Tibial nerve (tissue), 4 donors: ENCODE measurements around the gene TEX264. TPM values are rescaled to one million over a fixed set of nuclear protein-coding genes. Genes with fewer than 3 reads are reported as not detected.

Source experiments
- DNase-seq, 2 donors: peaks; one replicate each; pipeline ENCODE4 v3.0.0-alpha.2; 2019; ENCODE audit warnings: low spot score in 2 of 2
- H3K27ac ChIP-seq, 4 donors: fragments of 200-600 bp; sonication (generic) in 3 of 4; one replicate each; pipeline ENCODE4 v1.5.1; 2017 to 2019; ENCODE audit warnings: mild to moderate bottlenecking in 1 of 4
- H3K27me3 ChIP-seq, 2 donors: fragments of 200-600 bp; sonication (generic) in 1 of 2; one replicate each; pipeline versions ENCODE4 v1.5.1 to v1.6.0; 2017 to 2019
- H3K36me3 ChIP-seq, 3 donors: fragments of 200-600 bp; sonication (generic); one replicate each; pipeline ENCODE4 v1.5.1; 2018 to 2019
- H3K4me1 ChIP-seq, 4 donors: fragments of 200-600 bp; sonication (generic) in 3 of 4; one replicate each; pipeline ENCODE4 v1.5.1; 2017 to 2019
- H3K4me3 ChIP-seq, 4 donors: fragments of 200-600 bp; sonication (generic) in 3 of 4; one replicate each; pipeline ENCODE4 v1.5.1; 2017 to 2019; ENCODE audit warnings: mild to moderate bottlenecking in 1 of 4, moderate library complexity in 1 of 4
- H3K9me3 ChIP-seq, 4 donors: fragments of 200-600 bp; sonication (generic) in 3 of 4; one replicate each; pipeline ENCODE4 v1.5.1; 2017 to 2019
- EP300 ChIP-seq, 2 donors: sonication (generic); formaldehyde crosslinking; IDR thresholded peaks; one replicate each; pipeline ENCODE4 v1.6.1; 2017; ENCODE audit warnings: antibody characterized with exemption in 2 of 2, mild to moderate bottlenecking in 1 of 2
- POLR2A ChIP-seq, 2 donors: fragments of 450-650 bp; IDR thresholded peaks; one replicate each; pipeline ENCODE4 v1.6.1; 2017; ENCODE audit warnings: antibody characterized with exemption in 2 of 2, mild to moderate bottlenecking in 2 of 2, moderate library complexity in 2 of 2
- WGBS, 2 donors: methylation state at CpG; one replicate each; pipeline ENCODE4 v1.1.5; 2018; 5-methylcytosine and 5-hydroxymethylcytosine counted together
- total RNA-seq, 4 donors: library from RNA; depleted of rRNA; stranded (reverse); fragments of >200 nt; gene quantifications; one replicate each; pipeline ENCODE4 v1.1.0, GENCODE V29; 2016
- TF ChIP-seq, protein P1 (sequence below), 5 experiments: fragments of 200-600 bp in 3 of 5; fragments of 450-650 bp in 2 of 5; sonication (generic) in 3 of 5; IDR thresholded peaks; one replicate each; pipeline ENCODE4 v1.5.1; 2016 to 2019; ENCODE audit warnings: antibody characterized with exemption in 5 of 5, mild to moderate bottlenecking in 3 of 5, moderate library complexity in 2 of 5

TEX264 gene
- total RNA-seq, 4 donors from 2014 or later: 68.8 to 80.0 (median 73.2) TPM

DNA sequence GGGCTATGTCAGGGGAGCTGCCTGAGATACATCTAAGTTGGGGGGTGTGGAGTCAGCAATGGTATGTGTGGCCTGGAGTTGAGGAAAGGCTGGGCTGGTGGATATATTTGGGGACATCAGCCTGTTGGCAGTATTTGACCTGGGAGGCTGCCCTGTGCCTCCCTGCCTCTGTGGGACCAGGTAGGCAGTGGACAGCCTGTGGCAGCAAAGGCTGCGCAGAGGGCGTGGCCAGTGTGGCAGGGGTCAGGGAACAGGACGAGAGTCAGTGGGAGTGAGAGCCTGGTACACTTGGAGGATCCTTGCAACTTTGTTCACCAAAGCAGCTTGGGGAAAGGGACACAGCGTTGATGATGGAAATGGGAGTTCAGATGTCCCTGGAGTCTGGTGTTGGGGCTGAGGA is 15.0 kb downstream of the TEX264 start:
- WGBS, 2 donors: 67 to 85% methylated on average over 4 of the region's 4 CpGs
- Histone ChIP-seq H3K9me3 (no peaks in the 10 kb centered on the region), H3K36me3 (peaks cover 0 to 73% (median 6%) of the 10 kb centered on the region in 3 donors), H3K27ac (peak overlapping the region in 3 of 4 donors; percentile 34 to 77 (median 40)), H3K4me1 (peaks cover 0 to 54% (median 19%) of the 10 kb centered on the region in 4 donors), H3K4me3 (no peak overlapping the region), H3K27me3 (no peaks in the 10 kb centered on the region)
- DNase-seq: no peak
- TF ChIP-seq POLR2A (IDR thresholded peaks at IDR 0.05): no peak
- TF ChIP-seq EP300 (IDR thresholded peaks at IDR 0.05): no peak
- TF ChIP-seq, protein P1, sequence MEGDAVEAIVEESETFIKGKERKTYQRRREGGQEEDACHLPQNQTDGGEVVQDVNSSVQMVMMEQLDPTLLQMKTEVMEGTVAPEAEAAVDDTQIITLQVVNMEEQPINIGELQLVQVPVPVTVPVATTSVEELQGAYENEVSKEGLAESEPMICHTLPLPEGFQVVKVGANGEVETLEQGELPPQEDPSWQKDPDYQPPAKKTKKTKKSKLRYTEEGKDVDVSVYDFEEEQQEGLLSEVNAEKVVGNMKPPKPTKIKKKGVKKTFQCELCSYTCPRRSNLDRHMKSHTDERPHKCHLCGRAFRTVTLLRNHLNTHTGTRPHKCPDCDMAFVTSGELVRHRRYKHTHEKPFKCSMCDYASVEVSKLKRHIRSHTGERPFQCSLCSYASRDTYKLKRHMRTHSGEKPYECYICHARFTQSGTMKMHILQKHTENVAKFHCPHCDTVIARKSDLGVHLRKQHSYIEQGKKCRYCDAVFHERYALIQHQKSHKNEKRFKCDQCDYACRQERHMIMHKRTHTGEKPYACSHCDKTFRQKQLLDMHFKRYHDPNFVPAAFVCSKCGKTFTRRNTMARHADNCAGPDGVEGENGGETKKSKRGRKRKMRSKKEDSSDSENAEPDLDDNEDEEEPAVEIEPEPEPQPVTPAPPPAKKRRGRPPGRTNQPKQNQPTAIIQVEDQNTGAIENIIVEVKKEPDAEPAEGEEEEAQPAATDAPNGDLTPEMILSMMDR (IDR thresholded peaks at IDR 0.05): no peak

DNA sequence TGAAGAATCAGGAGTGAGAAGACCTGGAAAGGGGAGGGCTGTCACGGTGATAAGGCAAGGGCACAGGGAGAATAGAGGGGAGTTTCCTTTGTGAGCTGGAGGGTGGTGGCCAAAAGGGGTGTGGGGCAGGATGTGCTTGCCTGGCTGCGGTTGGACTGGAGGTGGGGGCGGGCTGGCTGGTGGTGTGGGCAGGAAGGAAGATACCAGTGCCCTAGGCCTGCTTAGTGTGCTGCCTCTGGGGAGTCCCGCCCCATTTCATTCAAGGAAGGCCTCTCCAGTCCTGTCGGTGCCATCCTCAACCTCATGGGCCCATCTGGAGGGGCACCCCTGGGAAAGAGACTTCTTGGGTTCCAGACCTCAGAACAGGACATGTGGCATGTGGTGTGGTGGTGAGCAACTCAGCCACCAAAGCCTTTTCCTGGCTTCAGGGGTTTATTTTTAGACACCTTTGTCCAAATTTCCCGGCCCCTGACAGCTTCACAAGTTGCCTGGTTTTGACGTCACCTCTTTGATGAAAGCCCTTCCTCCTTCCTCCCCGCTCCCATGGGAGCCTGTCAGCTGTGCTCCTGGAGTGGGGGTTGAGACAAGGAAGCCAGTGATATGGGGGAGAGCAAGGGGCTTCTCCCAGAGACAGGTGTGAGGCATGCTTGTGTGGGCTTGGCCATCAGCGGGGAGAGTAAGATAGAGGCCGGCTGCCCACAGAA is 15.6 kb downstream of the TEX264 start:
- Histone ChIP-seq H3K9me3 (no peaks in the 10 kb centered on the region), H3K4me3 (no peak overlapping the region), H3K27me3 (no peaks in the 10 kb centered on the region), H3K36me3 (peaks cover 0 to 79% (median 6%) of the 10 kb centered on the region in 3 donors), H3K4me1 (peaks cover 0 to 53% (median 14%) of the 10 kb centered on the region in 4 donors), H3K27ac (peak overlapping the region in 2 of 4 donors; percentile 40 to 77)
- TF ChIP-seq, protein P1 (IDR thresholded peaks at IDR 0.05): no peak
- peak in 1 of 2 donors; percentile 28 for TF ChIP-seq EP300 (IDR thresholded peaks at IDR 0.05)
- no peak for DNase-seq
- WGBS, 2 donors: 55 to 63% methylated on average over 10 of the region's 10 CpGs

DNA sequence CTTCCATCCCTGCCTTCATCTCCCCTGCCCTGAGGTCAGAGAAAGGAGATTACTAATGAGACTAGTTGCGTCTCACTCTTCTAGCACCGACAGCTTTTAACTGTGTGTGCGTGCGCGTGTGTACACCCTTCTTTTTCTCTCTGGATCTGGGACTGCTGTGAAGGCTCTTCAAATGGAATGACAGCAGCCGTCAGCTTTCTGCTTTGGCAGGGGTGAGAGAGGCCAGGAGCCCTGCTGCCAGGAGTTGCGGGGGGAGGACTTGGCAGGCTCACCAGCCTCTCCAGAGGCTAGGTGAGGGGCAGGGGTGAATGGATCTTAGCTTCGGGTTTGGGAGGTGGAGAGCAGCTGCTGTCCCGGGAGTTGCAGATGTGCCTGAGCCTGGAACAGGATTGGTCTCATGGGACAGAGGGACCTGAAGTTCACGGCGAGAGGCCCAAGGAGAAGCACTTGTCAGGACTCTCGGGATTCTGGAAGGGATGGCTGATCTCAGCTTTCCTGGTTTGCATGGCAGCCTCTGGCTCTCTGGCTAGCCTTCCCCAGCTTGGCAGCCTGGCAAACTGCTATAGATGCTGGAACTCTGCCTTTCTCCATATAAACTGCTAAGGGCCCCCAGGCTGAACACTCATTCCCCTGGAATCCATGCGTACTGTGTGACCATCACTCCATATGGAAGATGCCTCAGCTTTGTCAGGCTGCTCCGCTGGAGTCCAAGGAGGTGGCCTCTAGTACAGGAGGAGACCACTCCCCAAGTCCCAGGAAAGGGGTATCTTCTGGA is 16.6 kb downstream of the TEX264 start:
- Histone ChIP-seq H3K9me3 (no peaks in the 10 kb centered on the region), H3K27ac (peak overlapping the region in 2 of 4 donors; percentile 28 to 77), H3K27me3 (no peaks in the 10 kb centered on the region), H3K36me3 (peaks cover 0 to 88% (median 6%) of the 10 kb centered on the region in 3 donors), H3K4me3 (no peak overlapping the region), H3K4me1 (peaks cover 0 to 43% (median 9%) of the 10 kb centered on the region in 4 donors)
- 82 to 84% methylated on average over 14 of the region's 14 CpGs for WGBS, 2 donors
- DNase-seq: no peak
- TF ChIP-seq POLR2A (IDR thresholded peaks at IDR 0.05) (no peak), EP300 (IDR thresholded peaks at IDR 0.05) (no peak)
- TF ChIP-seq, protein P1 (IDR thresholded peaks at IDR 0.05): no peak

DNA sequence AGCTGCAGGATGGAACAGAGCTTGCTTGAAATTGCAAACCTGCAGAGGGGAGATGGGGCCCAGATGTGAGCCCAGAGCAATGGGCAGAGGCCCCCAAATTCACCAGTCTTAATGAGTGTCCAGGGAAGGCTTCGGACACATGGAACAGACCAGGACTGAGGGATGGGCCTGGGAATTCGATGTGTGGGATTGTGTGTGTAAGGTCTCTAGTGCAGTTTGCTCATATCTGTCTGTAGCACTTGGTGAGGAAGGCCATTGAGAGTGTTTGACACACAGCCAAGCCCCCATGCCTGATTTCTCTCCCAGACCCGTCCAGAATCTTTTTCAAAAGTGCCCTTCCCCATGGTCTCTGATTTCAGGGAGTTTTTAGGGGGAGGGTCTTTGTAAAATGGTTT is 17.2 kb downstream of the TEX264 start:
- no peak overlapping the region for H3K27ac ChIP-seq
- H3K4me1 ChIP-seq: peaks cover 0 to 40% (median 9%) of the 10 kb centered on the region in 4 donors
- DNase-seq: no peak
- H3K27me3 ChIP-seq: no peaks in the 10 kb centered on the region
- H3K9me3 ChIP-seq: no peaks in the 10 kb centered on the region
- peaks cover 0 to 94% (median 6%) of the 10 kb centered on the region in 3 donors for H3K36me3 ChIP-seq
- WGBS, 2 donors: 82 to 86% methylated on average over 3 of the region's 3 CpGs
- TF ChIP-seq, protein P1 (IDR thresholded peaks at IDR 0.05): no peak
- TF ChIP-seq POLR2A (IDR thresholded peaks at IDR 0.05): no peak
- no peak for TF ChIP-seq EP300 (IDR thresholded peaks at IDR 0.05)
- H3K4me3 ChIP-seq: no peak overlapping the region

DNA sequence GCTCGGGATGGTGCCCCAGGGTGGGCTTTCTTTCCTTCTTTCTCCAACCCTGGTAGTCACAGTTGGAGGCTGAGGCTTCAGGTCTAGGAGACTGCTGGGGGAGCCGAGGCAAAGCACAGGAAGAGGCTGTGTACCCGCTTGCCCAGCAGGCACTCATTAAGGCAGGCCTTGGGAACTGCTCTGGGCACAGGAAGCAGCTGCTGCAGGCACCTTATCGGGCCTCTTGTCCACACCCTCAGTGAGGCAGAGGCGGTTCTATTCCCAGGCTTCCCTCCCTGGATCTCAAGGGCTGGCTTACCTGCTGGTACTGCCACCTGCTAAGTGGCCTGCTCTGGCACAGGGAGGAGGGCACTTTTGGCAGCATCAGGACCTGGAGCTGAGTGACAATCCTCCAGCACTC is 20.0 kb downstream of the TEX264 start:
- Histone ChIP-seq H3K27ac (no peak overlapping the region), H3K9me3 (no peaks in the 10 kb centered on the region), H3K36me3 (peaks cover 0 to 93% (median 0%) of the 10 kb centered on the region in 3 donors), H3K27me3 (no peaks in the 10 kb centered on the region), H3K4me1 (peaks cover 0 to 19% (median 6%) of the 10 kb centered on the region in 4 donors), H3K4me3 (no peak overlapping the region)
- no peak for DNase-seq
- TF ChIP-seq POLR2A (IDR thresholded peaks at IDR 0.05) (no peak), EP300 (IDR thresholded peaks at IDR 0.05) (no peak)
- TF ChIP-seq, protein P1 (IDR thresholded peaks at IDR 0.05): no peak
- 68 to 74% methylated on average over 4 to 5 of the region's 5 CpGs for WGBS, 2 donors
